ENCODE data around the gene COQ4.

Gene COQ4

GRCh38 chr9:128322404-128323211 is at the start of gene COQ4, which contains the start of gene TRUB2:
Gene COQ4 (plus strand): TSS chr9:128322839. CDS start chr9:128322859, 20 bp downstream.
Gene TRUB2 (minus strand): TSS chr9:128322447. CDS start chr9:128322408, 39 bp downstream.
- Histone ChIP-seq H3K4me2 (peak within 1 kb of the TSS; percentile 86), H3K27ac (peak within 1 kb of the TSS; percentile 73), H3K4me3 (IDR thresholded peaks at IDR 0.05; ENCODE audit: insufficient read depth, low read depth, low read length) (no peak within 1 kb of the TSS), H3K9ac (peak within 1 kb of the TSS; percentile 74), H2AFZ (ENCODE audit: low read depth) (peak within 1 kb of the TSS; percentile 82), H3K79me2 (ENCODE audit: insufficient read depth, low read depth) (peaks cover 29% of the 10 kb centered on the region), H4K20me1 (ENCODE audit: insufficient read depth) (no peaks in the 10 kb centered on the region), H3K36me3 (ENCODE audit: insufficient read depth) (no peaks in the 10 kb centered on the region), H3K27me3 (ENCODE audit: insufficient read depth, low read depth) (no peaks in the 10 kb centered on the region), H3K4me1 (ENCODE audit: low read depth, poor library complexity, severe bottlenecking) (peaks cover 16% of the 10 kb centered on the region)
- TF ChIP-seq CTCF (conservative IDR thresholded peaks at IDR 0.05; ENCODE audit: low read depth, low read length), result no peak

GRCh38 chr9:128274245-128274644 is 48.4 kb upstream of the COQ4 start:
- peaks cover 9% of the 10 kb centered on the region; the same call in 1 of the 2 replicates for H3K79me2 ChIP-seq (ENCODE audit: insufficient read depth, low read depth)
- no peaks in the 10 kb centered on the region for H3K36me3 ChIP-seq (ENCODE audit: insufficient read depth)
- H2AFZ ChIP-seq (ENCODE audit: low read depth), result no peak overlapping the region
- no peaks in the 10 kb centered on the region for H3K27me3 ChIP-seq (ENCODE audit: insufficient read depth, low read depth)
- H3K9ac ChIP-seq, result no peak overlapping the region
- H3K27ac ChIP-seq, result no peak overlapping the region
- H3K4me2 ChIP-seq, result peak overlapping the region; percentile 100; the same call in 1 of the 2 replicates
- no peak for TF ChIP-seq CTCF (conservative IDR thresholded peaks at IDR 0.05; ENCODE audit: low read depth, low read length)
- H4K20me1 ChIP-seq (ENCODE audit: insufficient read depth), result no peaks in the 10 kb centered on the region
- H3K4me1 ChIP-seq (ENCODE audit: low read depth, poor library complexity, severe bottlenecking), result peaks cover 9% of the 10 kb centered on the region
- no peak overlapping the region for H3K4me3 ChIP-seq (IDR thresholded peaks at IDR 0.05; ENCODE audit: insufficient read depth, low read depth, low read length)

GRCh38 chr9:128275198-128276007 is 47.2 kb upstream of the COQ4 start, which contains the start of gene GOLGA2:
Gene GOLGA2 (minus strand): TSS chr9:128276007. CDS start chr9:128275976, 31 bp downstream.
- H3K9ac ChIP-seq, result peak within 1 kb of the TSS; percentile 64
- peaks cover 9% of the 10 kb centered on the region for H3K4me1 ChIP-seq (ENCODE audit: low read depth, poor library complexity, severe bottlenecking)
- peak within 1 kb of the TSS; percentile 100 for H3K4me2 ChIP-seq
- H4K20me1 ChIP-seq (ENCODE audit: insufficient read depth), result no peaks in the 10 kb centered on the region
- H3K79me2 ChIP-seq (ENCODE audit: insufficient read depth, low read depth), result peaks cover 9% of the 10 kb centered on the region; the same call in 1 of the 2 replicates
- H3K4me3 ChIP-seq (IDR thresholded peaks at IDR 0.05; ENCODE audit: insufficient read depth, low read depth, low read length), result no peak within 1 kb of the TSS
- H2AFZ ChIP-seq (ENCODE audit: low read depth), result peak within 1 kb of the TSS; percentile 86
- H3K36me3 ChIP-seq (ENCODE audit: insufficient read depth), result no peaks in the 10 kb centered on the region
- H3K27me3 ChIP-seq (ENCODE audit: insufficient read depth, low read depth), result no peaks in the 10 kb centered on the region
- no peak within 1 kb of the TSS for H3K27ac ChIP-seq
- TF ChIP-seq CTCF (conservative IDR thresholded peaks at IDR 0.05; ENCODE audit: low read depth, low read length), result no peak

GRCh38 chr9:128276008-128276573 is 46.5 kb upstream of the COQ4 start, which contains the start of gene SWI5:
Gene SWI5 (plus strand): TSS chr9:128276276.
- Histone ChIP-seq H3K27ac (no peak within 1 kb of the TSS), H2AFZ (ENCODE audit: low read depth) (peak within 1 kb of the TSS; percentile 86), H3K4me3 (IDR thresholded peaks at IDR 0.05; ENCODE audit: insufficient read depth, low read depth, low read length) (no peak within 1 kb of the TSS), H3K36me3 (ENCODE audit: insufficient read depth) (no peaks in the 10 kb centered on the region), H3K27me3 (ENCODE audit: insufficient read depth, low read depth) (no peaks in the 10 kb centered on the region), H3K4me2 (peak within 1 kb of the TSS; percentile 100), H3K4me1 (ENCODE audit: low read depth, poor library complexity, severe bottlenecking) (peaks cover 9% of the 10 kb centered on the region), H4K20me1 (ENCODE audit: insufficient read depth) (no peaks in the 10 kb centered on the region), H3K9ac (peak within 1 kb of the TSS; percentile 64), H3K79me2 (ENCODE audit: insufficient read depth, low read depth) (peaks cover 9% of the 10 kb centered on the region; the same call in 1 of the 2 replicates)
- no peak for TF ChIP-seq CTCF (conservative IDR thresholded peaks at IDR 0.05; ENCODE audit: low read depth, low read length)
